Gastroesophageal sphincter (tissue), 4 donors: ENCODE data around the gene JAML. TPM values are rescaled to one million over a fixed set of nuclear protein-coding genes. Genes with fewer than 3 reads are reported as not detected.
A peak's percentile ranks its signal among the peaks of the same experiment; 100 is the strongest.

Experiments
- ATAC-seq: fragments of 150-250 bp; one replicate; pipeline ENCODE4 v1.9.1; 2016; ENCODE audit warnings: mild to moderate bottlenecking, moderate library complexity
- H3K27ac ChIP-seq, 4 donors: fragments of 200-600 bp; sonication (generic) in 3 of 4; 1 replicate in 3 of 4; 2 replicates in 1 of 4; pipeline ENCODE4 v1.5.1; 2016 to 2019
- H3K27me3 ChIP-seq: fragments of 200-600 bp; sonication (generic); one replicate; pipeline ENCODE4 v1.5.1; 2019
- H3K36me3 ChIP-seq, 2 donors: fragments of 200-600 bp; sonication (generic); one replicate each; pipeline ENCODE4 v1.5.1; 2019; ENCODE audit warnings: control low read depth in 1 of 2
- H3K4me1 ChIP-seq, 3 donors: fragments of 200-600 bp; sonication (generic); 1 replicate in 2 of 3; 2 replicates in 1 of 3; pipeline ENCODE4 v1.5.1; 2016 to 2019; ENCODE audit warnings: control low read depth in 2 of 3
- H3K4me3 ChIP-seq, 2 donors: fragments of 200-600 bp; sonication (generic); one replicate each; pipeline ENCODE4 v1.5.1; 2019; ENCODE audit warnings: mild to moderate bottlenecking in 1 of 2, moderate library complexity in 1 of 2
- H3K9me3 ChIP-seq, 3 donors: fragments of 200-600 bp; sonication (generic); one replicate each; pipeline ENCODE4 v1.5.1; 2017 to 2019; ENCODE audit warnings: control low read depth in 2 of 3
- EP300 ChIP-seq: sonication (generic); formaldehyde crosslinking; IDR thresholded peaks from one replicate; pipeline ENCODE4 v1.6.1; 2017; ENCODE audit warnings: antibody characterized with exemption, mild to moderate bottlenecking
- POLR2A ChIP-seq, 2 donors: fragments of 450-650 bp; IDR thresholded peaks; one replicate each; pipeline ENCODE4 v1.6.1; 2017; ENCODE audit warnings: antibody characterized with exemption in 2 of 2, mild to moderate bottlenecking in 2 of 2, moderate library complexity in 1 of 2
- POLR2AphosphoS5 ChIP-seq: sonication (generic); formaldehyde crosslinking; IDR thresholded peaks from one replicate; pipeline ENCODE4 v1.6.1; 2017; ENCODE audit warnings: antibody characterized with exemption
- WGBS, 2 donors: methylation state at CpG; one replicate each; pipeline ENCODE4 v1.1.5; 2018; ENCODE audit warnings: low coverage in 1 of 2; 5-methylcytosine and 5-hydroxymethylcytosine counted together
- total RNA-seq, 4 donors: library from RNA; depleted of rRNA; stranded (reverse); fragments of >200 nt; gene quantifications; one replicate each; pipeline ENCODE4 v1.1.0, GENCODE V29; 2016
- TF ChIP-seq, protein P1 (sequence below), 4 experiments: fragments of 200-600 bp in 2 of 4; fragments of 450-650 bp in 2 of 4; sonication (generic) in 1 of 4; IDR thresholded peaks; one replicate each; pipeline ENCODE4 v1.5.1; 2017 to 2019; ENCODE audit warnings: antibody characterized with exemption in 4 of 4, mild to moderate bottlenecking in 2 of 4, moderate library complexity in 2 of 4

The JAML gene, protein sequence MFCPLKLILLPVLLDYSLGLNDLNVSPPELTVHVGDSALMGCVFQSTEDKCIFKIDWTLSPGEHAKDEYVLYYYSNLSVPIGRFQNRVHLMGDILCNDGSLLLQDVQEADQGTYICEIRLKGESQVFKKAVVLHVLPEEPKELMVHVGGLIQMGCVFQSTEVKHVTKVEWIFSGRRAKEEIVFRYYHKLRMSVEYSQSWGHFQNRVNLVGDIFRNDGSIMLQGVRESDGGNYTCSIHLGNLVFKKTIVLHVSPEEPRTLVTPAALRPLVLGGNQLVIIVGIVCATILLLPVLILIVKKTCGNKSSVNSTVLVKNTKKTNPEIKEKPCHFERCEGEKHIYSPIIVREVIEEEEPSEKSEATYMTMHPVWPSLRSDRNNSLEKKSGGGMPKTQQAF
- total RNA-seq = 1 to 10 TPM in 3 of 4 donors, under 1 TPM in 1; 0.58 to 5.7 (median 2.4) TPM

DNA sequence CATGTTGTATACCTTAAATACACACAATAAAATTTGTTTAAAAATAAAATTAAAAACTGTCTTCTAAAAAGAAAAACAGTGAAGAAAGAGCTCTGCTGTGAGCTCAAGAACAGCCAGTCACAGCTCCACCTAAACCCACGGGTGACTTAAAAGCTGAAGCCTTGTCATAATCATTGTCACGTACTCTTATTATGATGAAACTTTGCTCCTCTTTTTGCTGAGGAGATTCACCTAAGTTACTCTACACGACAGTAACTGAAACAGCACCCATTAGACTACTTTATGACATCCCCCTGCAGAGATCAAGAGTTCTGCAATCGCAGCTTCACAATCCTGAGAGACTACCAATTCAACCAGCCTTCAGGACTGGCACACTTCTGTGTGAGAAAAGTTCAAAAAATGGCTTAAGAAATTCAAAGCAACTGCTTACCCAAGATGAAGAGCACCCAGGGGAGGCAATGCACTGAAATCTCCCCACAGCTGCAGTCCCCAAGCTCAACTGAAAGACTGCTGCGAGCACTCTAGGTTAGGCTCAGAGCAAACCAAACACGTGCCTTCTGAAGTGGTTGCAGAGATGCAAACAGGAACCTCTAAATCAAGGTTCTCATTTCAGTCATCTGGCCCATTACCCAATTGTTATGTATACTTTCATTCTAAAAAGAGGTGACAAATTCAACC lies at the start of gene JAML:
Gene JAML, minus strand, starts transcription at position 501 of the 678 bp plus-strand sequence. CDS start 10,145 bp downstream, outside the sequence.
- peak within 1 kb of the TSS in 1 of 2 donors; percentile 1 for H3K4me3 ChIP-seq
- no peak within 1 kb of the TSS for H3K27ac ChIP-seq
- 79 to 80% methylated on average over 4 to 6 of the region's 6 CpGs for WGBS, 2 donors

DNA sequence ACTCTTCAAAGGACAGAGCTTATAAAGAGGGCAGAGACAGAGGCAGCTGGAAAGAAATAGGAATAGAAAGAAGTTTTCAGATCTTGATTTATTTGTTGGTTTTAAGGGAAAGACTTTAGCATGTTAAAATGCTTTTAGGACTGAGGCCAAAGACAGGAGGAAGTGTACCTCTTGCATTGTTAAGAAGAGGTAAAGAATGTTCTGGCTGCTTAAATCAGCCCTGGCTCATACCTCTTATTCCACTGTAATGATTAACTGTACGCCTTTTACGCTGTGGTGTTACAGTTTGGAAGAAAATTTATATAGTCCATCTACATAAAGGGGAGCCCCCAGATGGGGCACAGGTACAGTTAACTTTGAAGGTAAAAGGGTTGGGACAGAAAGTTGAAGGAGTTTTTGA lies 49.4 kb upstream of the JAML start:
- Histone ChIP-seq H3K4me1 (no peaks in the 10 kb centered on the region), H3K36me3 (no peaks in the 10 kb centered on the region), H3K4me3 (no peak overlapping the region), H3K27me3 (peaks cover 50% of the 10 kb centered on the region), H3K27ac (peak overlapping the region in 1 of 4 donors; percentile 48), H3K9me3 (no peaks in the 10 kb centered on the region)
- 47 to 53% methylated on average over 2 of the region's 2 CpGs for WGBS, 2 donors
- no peak for ATAC-seq
- TF ChIP-seq, protein P1, sequence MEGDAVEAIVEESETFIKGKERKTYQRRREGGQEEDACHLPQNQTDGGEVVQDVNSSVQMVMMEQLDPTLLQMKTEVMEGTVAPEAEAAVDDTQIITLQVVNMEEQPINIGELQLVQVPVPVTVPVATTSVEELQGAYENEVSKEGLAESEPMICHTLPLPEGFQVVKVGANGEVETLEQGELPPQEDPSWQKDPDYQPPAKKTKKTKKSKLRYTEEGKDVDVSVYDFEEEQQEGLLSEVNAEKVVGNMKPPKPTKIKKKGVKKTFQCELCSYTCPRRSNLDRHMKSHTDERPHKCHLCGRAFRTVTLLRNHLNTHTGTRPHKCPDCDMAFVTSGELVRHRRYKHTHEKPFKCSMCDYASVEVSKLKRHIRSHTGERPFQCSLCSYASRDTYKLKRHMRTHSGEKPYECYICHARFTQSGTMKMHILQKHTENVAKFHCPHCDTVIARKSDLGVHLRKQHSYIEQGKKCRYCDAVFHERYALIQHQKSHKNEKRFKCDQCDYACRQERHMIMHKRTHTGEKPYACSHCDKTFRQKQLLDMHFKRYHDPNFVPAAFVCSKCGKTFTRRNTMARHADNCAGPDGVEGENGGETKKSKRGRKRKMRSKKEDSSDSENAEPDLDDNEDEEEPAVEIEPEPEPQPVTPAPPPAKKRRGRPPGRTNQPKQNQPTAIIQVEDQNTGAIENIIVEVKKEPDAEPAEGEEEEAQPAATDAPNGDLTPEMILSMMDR (IDR thresholded peaks at IDR 0.05) = no peak
- TF ChIP-seq POLR2A (IDR thresholded peaks at IDR 0.05) (no peak), EP300 (no peak), POLR2AphosphoS5 (no peak)

More for the DNA sequence above, at the start of gene JAML:
- no peak for ATAC-seq
- TF ChIP-seq, protein P1 (IDR thresholded peaks at IDR 0.05) = no peak
- no peak for TF ChIP-seq EP300
- Histone ChIP-seq H3K36me3 (no peaks in the 10 kb centered on the region), H3K27me3 (peaks cover 31% of the 10 kb centered on the region), H3K9me3 (no peaks in the 10 kb centered on the region), H3K4me1 (no peaks in the 10 kb centered on the region)

DNA sequence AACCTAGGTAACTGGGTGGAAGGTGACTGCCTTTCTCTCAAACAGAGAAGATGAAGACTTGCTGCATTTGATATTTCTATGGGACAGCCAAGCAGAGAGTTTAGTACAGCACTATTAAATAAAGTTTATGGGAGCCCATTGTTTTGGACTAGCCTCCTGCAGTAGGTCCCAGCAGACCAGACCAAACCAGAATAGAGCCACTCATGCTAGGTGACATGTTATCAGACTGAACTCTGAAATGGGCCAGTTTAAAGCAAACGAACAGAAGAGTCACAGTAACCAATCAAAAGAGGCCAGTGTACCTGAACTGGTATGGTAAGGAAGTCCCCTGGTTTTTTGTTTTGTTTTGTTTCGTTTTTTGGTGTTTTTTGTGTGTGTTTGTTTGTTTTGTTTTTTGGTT lies 47.2 kb upstream of the JAML start:
- Histone ChIP-seq H3K4me1 (no peaks in the 10 kb centered on the region), H3K9me3 (no peaks in the 10 kb centered on the region), H3K4me3 (no peak overlapping the region), H3K36me3 (no peaks in the 10 kb centered on the region), H3K27me3 (peaks cover 46% of the 10 kb centered on the region), H3K27ac (no peak overlapping the region)
- TF ChIP-seq EP300 = no peak
- TF ChIP-seq, protein P1 (IDR thresholded peaks at IDR 0.05) = no peak
- no peak for ATAC-seq
- 47 to 57% methylated on average over 2 of the region's 2 CpGs for WGBS, 2 donors

DNA sequence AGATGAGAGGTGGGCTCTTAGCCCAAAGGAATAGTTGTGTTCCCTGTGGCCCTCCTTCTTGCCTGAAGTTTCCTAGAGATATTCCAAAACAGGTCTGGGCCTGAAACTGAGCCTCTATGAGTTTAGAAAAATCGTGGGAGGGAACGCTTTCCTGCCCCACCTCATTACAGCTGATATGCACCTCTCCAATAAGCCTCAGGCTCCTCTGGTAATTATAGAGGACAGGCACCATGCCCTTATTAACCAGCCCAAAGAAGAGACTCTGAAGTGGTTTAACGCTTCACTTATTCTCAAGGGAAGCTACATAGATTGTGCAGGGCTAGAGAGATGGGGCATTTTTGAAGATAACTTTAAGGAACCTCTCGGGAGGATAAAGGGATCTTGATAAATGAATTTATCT lies 42.7 kb upstream of the JAML start:
- WGBS, 2 donors = 71 to 75% methylated on average over 1 to 4 of the region's 4 CpGs
- H3K4me1 ChIP-seq = peaks cover 0 to 12% (median 0%) of the 10 kb centered on the region in 3 donors
- no peak overlapping the region for H3K27ac ChIP-seq
- no peaks in the 10 kb centered on the region for H3K9me3 ChIP-seq
- ATAC-seq = no peak
- no peak overlapping the region for H3K4me3 ChIP-seq
- peaks cover 52% of the 10 kb centered on the region for H3K27me3 ChIP-seq
- no peaks in the 10 kb centered on the region for H3K36me3 ChIP-seq
- TF ChIP-seq EP300 (no peak), POLR2A (IDR thresholded peaks at IDR 0.05) (no peak), POLR2AphosphoS5 (no peak)
- TF ChIP-seq, protein P1 (IDR thresholded peaks at IDR 0.05) = no peak
